GOT3 (cell line): ENCODE data around the gene GALNT1.

ENCODE experiments used
- DNase-seq: peaks from one replicate; lab custom pipeline; 2025; ENCODE audit warnings: mixed read lengths; lab: John Stamatoyannopoulos, UW

The GALNT1 gene

DNA sequence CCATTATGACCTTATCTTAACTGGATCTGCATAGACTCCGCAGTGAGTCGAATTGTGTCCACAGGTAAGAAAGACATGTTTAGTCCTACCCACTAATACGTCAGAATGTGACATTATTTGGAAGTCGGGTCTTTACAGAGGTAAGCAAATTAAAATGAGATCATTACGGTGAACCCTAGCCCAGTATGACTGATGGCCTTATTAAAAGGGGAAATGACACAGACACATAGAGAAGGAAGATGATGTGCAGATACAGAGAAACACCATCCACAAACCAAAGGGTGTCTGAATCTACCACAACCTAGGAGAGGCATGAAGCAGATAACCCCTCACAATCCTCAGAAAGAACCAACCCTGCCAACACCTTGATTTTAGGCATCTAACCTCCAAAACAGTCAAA, 135.6 kb downstream of the GALNT1 start:
- DNase-seq: no peak

DNA sequence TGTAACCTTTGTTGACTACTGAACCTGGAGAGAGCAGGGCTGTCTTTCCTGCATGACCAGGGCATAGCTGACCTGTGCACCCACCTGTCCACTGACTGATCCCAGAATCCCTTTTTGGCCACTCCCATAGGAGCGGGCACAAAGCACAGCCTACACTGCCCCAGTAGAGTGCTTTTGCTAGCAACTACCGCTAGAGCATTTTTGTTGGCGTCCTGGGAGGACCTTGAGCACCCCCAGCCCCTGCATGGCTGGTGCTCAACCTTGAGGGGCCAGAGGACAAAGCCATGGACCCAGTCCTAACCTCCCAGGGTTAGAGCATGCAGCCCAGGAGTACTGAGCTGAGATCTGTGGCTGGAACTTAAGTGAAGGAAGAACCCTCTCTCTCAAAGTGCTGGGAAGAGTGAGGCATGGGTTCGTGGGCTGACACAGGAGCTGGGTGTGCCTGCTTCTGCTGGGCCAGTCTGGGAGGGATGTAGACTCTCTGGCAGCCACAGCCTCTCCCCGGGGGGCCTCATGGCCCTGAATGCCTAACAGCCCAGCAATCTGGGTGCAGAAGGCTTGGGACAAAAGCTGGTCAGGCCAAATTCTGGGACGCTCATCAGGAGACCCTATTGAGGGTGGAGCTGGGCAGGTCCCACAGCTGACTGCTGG, 140.0 kb downstream of the GALNT1 start:
- DNase-seq: no peak

GRCh38 chr18:35728676-35729075, 147.1 kb downstream of the GALNT1 start:
- DNase-seq: no peak

GRCh38 chr18:35729991-35730668, 148.6 kb downstream of the GALNT1 start:
- no peak for DNase-seq

DNA sequence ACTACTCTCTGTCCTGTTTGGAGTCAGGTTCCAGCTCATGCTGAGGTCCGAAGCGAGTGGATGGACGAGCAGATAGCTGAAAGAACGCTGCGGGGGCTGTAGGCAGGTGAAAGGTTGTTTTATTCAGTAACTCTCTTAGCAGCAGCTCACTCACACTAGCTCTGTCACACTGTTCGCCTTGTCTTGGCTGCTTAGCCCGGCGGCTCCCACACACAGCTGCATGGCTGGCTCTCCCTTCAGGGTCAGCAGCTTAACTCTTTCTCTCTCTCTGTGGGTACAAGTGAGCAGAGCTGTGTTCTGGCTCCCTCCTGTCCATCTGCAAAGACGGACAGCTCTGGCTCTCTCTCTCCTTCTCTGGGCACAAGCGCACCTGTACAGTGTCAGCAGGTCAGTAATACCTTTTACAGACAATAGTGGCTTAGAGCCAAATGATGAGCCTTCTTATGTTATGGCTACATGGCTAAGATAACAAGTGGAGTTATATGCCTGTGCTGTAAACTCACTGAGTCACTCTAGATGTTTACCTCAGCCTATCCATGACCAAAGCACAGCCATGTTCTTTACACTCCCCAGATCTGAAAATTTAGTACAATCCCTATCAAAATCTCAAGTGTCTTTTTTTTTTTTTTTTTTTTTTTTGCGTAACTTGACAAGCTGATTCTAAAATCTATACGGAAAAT, 149.3 kb downstream of the GALNT1 start:
- DNase-seq: no peak

DNA sequence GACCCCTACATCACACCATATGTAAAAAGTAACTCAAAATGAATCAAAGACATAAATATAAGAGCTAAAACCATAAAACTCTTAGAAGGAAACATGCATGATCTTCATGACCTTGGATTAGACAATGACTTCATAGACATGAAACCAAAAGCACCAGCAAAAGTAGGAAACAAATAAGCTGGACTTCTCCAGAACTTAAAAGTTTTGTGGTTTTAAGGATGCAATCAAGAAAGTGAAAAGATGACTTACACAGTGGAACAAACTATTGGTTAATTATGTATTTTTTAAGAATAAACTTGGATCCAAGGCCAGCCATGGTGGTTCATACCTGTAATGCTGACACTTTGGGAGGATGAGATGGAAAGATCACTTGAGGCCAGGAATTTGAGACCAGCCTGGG, 150.2 kb downstream of the GALNT1 start:
- DNase-seq: no peak

- DNase-seq: no peak
Measured at GRCh38 chr18:35732162-35732561, 150.6 kb downstream of the GALNT1 start.

DNA sequence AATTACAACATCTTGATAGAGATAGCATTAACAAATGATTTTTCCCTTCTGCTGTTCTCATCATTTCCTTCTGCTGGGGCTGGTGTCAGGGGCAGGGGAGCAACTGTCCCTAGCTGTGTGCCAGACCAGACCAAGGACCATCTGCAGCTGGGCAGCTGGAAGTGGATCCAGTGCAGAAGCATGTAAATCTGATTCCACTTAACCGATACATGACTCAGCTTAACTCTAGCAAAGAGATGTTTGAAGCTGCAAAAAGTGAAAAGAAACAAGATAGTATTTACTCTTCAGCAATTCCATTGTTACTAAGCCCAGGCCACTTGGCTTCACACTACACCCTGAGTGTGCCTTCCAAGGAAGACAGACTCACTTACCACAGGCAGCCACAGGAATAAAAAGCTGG, 151.1 kb downstream of the GALNT1 start:
- DNase-seq: no peak

DNA sequence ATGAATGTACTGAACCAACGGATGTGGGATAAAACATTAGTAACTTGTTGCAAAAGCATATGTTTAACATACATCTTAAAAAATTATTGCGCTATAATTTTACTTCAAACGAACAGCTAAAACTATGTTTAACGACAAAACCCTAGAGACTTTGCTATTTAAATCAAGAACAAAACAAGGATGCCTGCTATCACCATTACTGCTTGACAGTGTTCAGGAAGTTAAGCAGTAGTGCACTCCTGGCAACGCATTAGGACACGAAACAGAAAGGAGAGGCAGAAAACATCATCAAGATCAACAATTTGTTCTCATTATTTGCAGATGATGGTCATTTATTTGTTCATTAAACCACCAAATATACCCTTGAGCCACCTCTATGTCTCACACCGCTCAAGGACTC, 151.9 kb downstream of the GALNT1 start:
- no peak for DNase-seq

DNA sequence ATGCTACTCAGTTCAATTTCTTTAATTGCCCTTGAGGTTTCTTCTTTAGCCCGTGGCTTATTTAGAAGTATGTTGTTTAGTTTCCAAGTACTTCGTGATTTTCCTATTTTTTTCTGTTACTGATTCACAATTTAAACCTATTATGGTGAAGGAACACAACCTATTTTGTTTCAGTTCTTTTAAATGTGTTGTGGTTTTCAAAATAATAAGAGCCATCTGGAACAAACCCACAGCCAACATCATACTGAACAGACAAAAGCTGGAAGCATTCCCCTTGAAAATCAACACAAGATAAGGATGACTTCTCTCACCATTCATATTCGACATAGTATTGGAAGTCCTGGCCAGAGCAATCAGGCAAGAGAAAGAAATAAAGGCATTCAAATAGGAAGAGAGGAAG, 155.2 kb downstream of the GALNT1 start:
- DNase-seq: no peak

- DNase-seq: no peak
Measured at GRCh38 chr18:35739778-35740177, 158.2 kb downstream of the GALNT1 start.

DNA sequence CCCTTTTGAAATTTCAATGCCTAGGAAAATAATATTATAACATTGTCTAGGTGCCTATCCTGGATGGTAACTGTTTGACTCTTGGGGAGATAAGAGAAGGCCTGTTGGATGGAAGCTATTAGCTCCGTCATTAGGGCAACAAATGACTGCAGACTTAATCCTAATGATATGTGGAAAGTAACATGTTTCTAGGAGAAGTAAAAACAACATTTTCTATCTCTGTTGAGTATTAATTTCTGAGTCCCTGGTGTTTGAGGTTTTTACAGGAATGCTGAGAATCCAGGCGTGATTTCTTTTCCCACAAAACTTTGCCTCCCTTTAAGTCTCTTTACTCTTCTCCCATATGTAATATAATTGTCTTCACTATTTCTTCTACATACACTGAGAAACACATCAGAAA, 159.1 kb downstream of the GALNT1 start:
- DNase-seq: no peak

GRCh38 chr18:35743916-35744315, 162.4 kb downstream of the GALNT1 start:
- DNase-seq: no peak

DNA sequence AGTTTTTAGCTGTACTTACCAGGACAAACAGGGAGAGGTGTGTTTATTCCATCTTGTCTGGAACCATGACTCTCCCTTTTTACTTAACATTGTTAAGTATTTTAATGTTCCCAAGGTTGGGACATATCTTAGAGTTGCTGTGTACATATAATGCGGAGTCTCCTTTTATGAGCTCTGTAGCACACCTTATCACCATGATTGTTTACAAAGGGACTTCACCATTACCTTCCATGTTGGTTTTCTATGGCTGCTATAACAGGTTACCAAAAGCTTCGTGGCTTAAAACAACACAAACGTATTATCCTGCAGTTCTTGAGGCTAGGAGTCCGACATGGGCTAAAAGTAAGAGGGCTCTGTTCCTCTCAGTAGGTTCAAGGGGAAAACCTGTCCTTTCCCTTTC, 164.3 kb downstream of the GALNT1 start:
- no peak for DNase-seq

GRCh38 chr18:35746826-35747339, 165.3 kb downstream of the GALNT1 start:
- no peak for DNase-seq

DNA sequence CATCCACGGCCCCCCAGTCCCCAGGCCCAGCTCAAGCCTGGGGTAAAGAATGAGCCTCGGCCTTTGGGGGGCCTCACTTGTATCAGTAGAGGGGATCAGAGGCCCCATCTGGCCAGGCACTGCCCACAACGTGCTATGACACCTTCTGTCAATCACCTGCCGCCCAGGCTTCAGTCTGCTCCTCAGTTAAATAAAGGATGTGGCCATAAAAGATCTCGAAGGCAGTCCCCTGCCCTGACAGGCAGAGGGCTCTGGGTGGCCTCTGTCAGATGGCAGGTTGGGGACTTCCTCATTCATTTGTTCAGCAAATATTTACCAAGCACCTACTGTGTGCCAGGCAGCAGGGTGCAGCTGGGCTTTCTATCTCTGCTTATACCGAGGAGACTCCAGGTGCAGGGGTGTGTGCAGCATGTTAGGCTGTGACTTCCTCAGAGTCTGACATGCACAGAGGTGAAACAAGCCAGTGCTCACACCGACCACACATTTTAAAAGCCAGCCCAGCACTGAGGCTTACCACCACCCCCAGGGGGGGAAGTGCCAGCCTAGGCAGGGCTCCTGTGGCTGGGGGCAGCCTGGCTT, 166.4 kb downstream of the GALNT1 start:
- no peak for DNase-seq

DNA sequence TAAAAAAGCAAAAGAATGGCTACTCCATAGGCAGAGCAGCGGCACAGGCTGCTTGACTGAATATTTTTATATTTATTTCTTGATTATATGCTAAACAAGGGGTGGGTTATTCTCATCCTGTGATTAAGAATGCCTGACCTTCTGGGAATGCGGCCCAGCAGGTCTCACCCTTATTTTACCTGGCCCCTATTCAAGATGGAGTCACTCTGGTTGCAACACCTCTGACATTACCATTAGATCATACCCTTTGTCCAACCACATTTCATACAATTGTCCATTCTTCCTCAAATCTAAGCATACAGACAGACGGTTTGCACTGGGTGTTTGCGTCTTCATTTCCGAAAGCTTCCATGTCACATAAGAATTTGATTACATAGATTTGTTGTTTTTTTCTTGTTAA, 168.2 kb downstream of the GALNT1 start:
- no peak for DNase-seq

DNA sequence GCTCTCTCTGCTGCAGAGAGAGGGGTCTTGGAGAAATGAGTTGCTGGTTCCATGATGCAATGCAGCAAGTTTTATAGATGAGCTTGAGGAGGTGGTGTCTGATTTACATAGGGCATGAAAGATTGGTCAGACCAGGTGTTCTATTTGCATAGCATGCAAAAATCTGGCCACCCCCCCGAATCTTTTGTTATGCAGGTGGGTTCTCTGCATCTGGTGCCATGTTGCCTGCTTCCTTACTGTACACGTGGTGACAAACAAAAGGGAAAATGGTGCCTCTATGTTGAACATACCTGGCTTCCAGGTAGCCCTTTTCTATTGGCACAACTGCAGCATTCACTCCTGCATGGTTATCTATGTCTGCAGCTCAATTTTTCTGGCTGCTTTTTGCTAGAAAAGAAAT, 169.4 kb downstream of the GALNT1 start:
- no peak for DNase-seq

GRCh38 chr18:35753306-35753910, 171.9 kb downstream of the GALNT1 start:
- DNase-seq: no peak

DNA sequence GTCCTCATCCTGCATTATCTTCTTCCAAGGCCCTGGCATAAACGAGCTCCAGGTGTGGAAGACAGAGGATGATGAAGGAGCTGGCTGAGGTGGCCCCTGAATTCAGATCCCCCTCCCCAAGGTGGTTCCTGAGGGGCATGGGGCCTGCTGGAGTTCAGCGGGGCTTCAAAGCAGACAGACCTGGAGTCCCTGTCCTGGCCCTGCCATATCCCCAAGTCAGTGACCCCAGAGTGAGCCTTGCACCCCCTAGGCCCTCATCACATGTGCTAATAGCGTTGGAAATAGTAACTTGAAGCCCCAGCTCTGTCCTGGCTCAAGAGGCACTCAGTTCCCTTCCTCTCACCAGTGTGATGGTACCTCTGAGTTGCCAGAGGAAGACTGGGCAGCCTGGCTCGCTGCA, 172.9 kb downstream of the GALNT1 start:
- no peak for DNase-seq

DNA sequence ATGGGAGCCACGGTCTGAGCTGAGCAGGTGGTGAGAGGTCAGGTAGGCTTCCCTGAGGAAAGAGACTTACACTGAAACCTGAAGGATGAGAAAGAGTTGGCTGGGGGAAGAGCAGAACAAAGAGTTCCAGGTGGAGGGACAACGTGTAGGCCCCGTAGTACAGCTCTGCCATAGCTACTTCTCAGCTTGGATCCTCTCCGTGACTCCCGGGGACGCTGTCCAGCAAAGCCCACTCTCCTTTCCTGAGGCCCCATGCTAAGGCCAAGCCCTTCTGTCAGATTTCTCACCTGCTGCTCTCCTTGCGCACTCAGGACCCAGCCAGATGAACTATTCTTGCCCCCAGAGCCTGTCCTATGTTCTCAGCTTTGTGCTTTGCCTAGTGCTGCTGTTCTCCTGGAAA, 173.8 kb downstream of the GALNT1 start:
- no peak for DNase-seq

GRCh38 chr18:35756506-35757117, 175.1 kb downstream of the GALNT1 start:
- DNase-seq: no peak
